Right ventricle myocardium superior (tissue), 1 donor: ENCODE data around the gene BRD1. TPM values are rescaled to one million over a fixed set of nuclear protein-coding genes. Genes with fewer than 3 reads are reported as not detected.

Experiments
- ATAC-seq: fragments of 200-7000 bp; cut with Tn5 transposase; one replicate; pipeline ENCODE4 v1.9.1; 2020; ENCODE audit warnings: mild to moderate bottlenecking; ENCODE audit not compliant: poor library complexity
- DNase-seq: peaks from one replicate; pipeline ENCODE4 v3.0.0-alpha.2; 2020
- intact Hi-C: fragments of 100-400 bp; cut with DNase I; formaldehyde crosslinking; loops from one replicate; pipeline ENCODE4 v1.11.2; 2022
- total RNA-seq: library from RNA; stranded (reverse); fragmentation: NEBNext Ultra II Directional; extraction: Animal tissue kit (Norgen Biotek cat#: 25700); gene quantifications from one replicate; pipeline ENCODE4 v1.2.1, GENCODE V29; 2021
- donor health status: DM: no; HTN: yes; CAD: no; lungs with severe emphysema.

BRD1 gene
- total RNA-seq, 1 donor from 2014 or later = 15.9 TPM

- no peak for ATAC-seq
- intact Hi-C loops = loop anchor here (10.0 kb wide), 1 partner anchor 258 kb away; no protein-coding TSS in a partner anchor
- no peak for DNase-seq
These were observed 50.8 kb downstream of the BRD1 start for GRCh38 chr22:49776891-49777290.

DNA sequence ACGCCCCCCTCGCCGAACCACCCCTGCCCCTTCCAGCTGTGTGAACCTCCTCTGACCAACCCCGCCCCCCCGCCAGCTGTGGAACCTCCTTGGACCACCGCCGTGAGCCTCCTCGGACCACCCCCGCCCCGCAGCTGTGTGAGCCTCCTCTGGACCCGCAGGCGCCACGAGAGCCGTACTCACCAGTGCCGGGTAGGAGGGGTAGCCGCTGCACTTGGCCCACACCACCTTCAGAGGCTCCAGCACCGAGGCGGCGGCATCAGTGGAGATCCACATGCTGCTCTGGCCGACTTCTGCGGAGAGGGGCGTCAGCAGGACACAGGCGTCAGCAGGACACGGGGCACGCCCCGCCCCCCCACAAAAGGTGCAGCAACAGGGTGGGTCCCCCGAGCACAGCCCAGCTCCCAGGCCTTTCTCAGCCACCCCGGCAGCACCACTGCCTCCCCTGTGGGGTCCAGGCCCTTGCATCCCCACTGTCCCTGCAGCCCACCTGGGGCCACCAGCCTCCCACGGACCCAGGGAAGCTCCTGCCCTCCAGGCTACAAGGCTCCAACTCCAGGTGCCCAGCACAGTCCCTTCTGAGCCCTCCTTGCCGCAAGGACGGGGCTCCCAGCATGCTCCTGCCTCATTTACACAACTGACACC, 51.7 kb downstream of the BRD1 start:
- intact Hi-C loops = loop anchor here (10.0 kb wide), 1 partner anchor 259 kb away; no protein-coding TSS in a partner anchor
- ATAC-seq (no peak), DNase-seq (no peak)

DNA sequence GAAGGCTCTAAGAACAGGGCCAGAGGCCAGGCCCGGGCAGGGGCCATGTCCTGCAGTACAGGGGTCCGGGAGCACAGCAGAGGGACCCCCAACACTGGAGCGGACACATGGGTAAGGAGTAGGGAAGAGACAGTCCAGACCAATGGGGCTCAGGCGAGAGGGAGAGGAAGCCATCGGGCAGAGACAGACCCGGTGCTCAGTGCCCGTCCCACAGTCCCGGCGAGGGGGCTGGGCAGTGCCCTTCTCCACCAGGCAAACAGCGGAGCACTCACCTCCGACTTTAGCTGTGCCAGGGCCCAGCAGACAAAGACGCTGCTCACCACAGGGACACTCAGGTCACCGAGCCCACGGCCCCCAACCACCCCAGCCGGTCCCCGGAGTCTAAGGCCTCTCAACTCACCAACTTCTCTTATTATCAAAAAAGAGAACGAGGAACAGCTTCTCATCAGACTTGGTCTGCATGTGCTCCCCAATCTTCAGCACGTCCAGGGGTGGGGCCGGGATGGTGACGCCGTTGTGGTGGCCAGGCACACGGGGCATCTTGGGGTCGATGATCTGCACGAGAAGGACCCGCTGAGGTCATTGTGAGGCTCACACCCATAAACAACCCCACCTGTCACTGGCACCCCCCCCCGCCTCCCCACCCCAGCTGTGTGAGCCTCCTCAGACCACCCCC, 52.3 kb downstream of the BRD1 start:
- intact Hi-C loops = loop anchor here (10.0 kb wide), 1 partner anchor 259 kb away; no protein-coding TSS in a partner anchor
- DNase-seq (no peak), ATAC-seq (no peak)

DNA sequence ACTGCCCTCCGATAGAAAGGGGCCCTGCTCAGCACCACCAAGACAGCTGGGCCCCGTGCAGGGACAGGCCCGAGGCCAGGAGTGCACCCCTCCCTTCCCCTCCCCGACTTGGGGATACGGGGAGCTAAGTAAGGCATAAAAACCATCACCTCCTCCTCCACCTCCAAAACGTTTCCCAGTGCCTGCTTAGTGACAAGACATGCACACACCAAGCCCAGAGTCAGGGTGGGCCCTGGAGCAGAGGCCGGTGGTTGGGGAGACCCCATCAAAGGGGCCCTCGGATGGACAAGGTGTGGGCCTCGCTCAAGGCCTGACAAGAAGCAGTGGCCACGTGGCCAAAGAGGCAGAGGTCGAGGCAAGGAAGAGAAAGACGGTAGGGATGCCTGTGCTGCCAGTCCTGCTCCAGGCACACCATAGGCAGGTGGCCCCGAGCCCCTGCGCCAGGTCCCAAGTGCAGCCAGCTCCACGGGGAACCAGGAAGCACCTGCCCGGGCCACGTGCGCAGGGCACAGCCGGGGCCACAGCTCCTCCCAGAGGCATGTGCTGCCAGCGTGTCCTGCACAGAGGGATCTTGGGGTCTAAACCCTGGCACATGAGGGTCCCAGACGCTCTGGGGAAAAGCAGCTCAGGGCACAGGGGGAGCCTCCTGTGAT, 53.0 kb downstream of the BRD1 start:
- ATAC-seq (no peak), DNase-seq (no peak)
- intact Hi-C loops = loop anchor here (10.0 kb wide), 1 partner anchor 260 kb away; no protein-coding TSS in a partner anchor

- DNase-seq = no peak
- no peak for ATAC-seq
- intact Hi-C loops = loop anchor here (10.0 kb wide), 1 partner anchor 261 kb away; no protein-coding TSS in a partner anchor
These were observed 53.6 kb downstream of the BRD1 start for GRCh38 chr22:49774046-49774445.

DNA sequence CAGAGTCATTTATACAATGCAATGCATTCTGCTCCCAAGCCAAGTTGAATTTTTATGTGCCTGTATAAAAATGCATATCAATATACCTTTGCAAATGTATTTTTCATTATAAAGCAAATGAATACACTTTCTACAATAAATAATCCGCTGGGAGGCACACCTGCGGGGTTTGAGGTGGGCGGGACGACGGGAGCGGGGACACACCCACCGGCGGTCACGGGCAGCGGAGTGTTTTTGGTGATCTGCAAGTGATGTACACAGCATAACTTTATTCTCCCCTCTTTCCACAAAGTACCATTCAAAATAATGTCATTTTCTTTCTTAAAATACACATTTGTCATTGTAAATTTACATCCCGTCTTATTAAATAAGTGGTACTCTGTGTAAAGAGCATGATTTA, 54.1 kb downstream of the BRD1 start:
- DNase-seq (no peak), ATAC-seq (no peak)
- intact Hi-C loops = loop anchor here (10.0 kb wide), 1 partner anchor 261 kb away; no protein-coding TSS in a partner anchor

- intact Hi-C loops = loop anchor here (10.0 kb wide), 1 partner anchor 262 kb away; no protein-coding TSS in a partner anchor
- DNase-seq (peak; percentile 32), ATAC-seq (no peak)
These were observed 55.0 kb downstream of the BRD1 start for GRCh38 chr22:49772692-49773091.

DNA sequence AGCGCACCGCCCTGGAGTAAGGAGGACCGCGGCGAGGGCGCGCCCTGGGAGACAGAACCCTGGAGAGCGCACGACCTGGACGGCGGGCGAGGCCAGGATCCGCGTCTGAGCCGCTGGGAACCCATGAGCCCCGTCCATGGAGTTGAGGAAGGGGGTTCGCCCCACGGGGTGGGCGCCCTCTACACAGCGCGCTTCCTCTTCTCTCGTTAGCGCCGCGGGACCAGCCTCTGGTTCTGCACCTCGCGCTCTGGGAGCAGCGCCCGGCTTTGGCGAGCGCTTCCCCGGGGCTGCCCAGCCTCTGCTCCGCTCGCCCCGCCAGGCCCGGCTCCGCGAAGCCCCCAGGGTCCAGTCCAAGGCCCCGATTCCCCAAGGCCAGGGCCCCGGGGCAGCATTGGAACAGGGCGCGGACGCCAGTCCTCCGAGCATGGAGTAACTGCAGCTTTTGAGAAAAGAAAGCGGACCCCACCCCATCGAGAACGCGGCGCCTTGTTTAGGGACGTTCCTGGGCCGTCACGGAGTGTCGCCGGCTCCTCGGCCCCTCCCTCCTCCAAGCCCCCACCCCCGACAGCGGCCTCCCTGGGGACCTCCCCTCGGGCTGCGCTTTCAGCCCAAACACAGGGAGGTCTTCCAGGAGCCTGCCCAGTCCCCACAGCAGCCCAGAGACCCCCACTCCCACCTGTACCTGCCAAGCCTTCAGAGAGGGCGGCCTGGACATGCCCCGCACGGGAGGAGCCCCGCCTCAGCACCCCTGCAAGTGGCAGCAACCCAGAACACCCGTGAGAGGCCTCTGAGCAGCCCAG, 56.2 kb downstream of the BRD1 start:
- intact Hi-C loops = loop anchor here (10.0 kb wide), 1 partner anchor 263 kb away; no protein-coding TSS in a partner anchor
- peak; percentile 27 for DNase-seq
- ATAC-seq = no peak

GRCh38 chr22:49770547-49771265, 57.0 kb downstream of the BRD1 start:
- intact Hi-C loops = loop anchor here (10.0 kb wide), 1 partner anchor 264 kb away; no protein-coding TSS in a partner anchor
- no peak for ATAC-seq
- DNase-seq = no peak

- ATAC-seq = no peak
- no peak for DNase-seq
- intact Hi-C loops = loop anchor here (10.0 kb wide), 1 partner anchor 265 kb away; no protein-coding TSS in a partner anchor
These were observed 57.8 kb downstream of the BRD1 start for GRCh38 chr22:49769691-49770546.

- DNase-seq = no peak
- ATAC-seq = peak; percentile 60
These were observed 58.6 kb downstream of the BRD1 start for GRCh38 chr22:49768951-49769690.

DNA sequence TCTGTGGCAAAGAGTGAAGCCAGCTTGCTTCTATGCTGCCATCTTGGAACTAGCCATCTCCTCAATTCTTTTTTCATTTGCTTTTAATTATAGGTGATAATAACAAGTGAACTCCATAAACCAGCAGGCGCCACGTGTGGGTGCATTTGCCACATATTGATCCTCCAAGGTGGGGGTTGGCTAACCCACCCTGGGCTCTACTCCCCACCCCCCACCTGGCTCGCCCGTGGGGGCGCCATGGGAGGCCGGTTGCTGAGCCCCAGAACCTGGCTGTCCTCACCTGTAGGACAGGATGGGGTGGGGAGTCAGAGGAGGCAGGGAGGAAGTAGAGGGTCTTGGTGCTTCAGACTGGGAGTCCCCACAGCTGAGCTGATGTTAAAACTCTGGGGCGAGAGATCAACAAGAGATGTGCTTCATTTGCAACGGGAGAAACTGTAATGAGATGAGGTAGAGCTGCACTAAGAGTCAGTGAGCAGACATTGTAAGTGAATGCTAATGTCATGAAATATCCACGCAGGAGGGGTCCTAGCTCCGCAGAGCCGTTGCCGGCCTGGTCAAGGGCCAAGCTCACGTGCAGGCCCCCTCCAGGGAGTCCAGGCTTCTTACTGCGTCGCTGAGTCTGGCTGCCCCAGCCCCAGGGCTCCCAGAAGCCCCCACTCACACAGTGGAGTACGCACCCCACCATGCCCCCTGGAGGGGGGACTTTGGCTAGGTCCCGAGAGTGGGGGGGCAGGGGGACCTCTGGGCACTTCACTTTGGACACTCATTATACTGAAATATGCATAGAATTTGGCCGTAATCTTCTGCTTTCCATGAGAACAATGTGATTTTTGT, 59.4 kb downstream of the BRD1 start:
- intact Hi-C loops = no loop called here
- no peak for ATAC-seq

More at GRCh38 chr22:49768951-49769690, 58.6 kb downstream of the BRD1 start:
- intact Hi-C loops = no loop called here

GRCh38 chr22:49767355-49768062, 60.2 kb downstream of the BRD1 start:
- no peak for DNase-seq
- ATAC-seq = peak; percentile 32
- intact Hi-C loops = no loop called here

More for the DNA sequence above, 59.4 kb downstream of the BRD1 start:
- no peak for DNase-seq

- no peak for DNase-seq
- intact Hi-C loops = no loop called here
- ATAC-seq = no peak
These were observed 61.7 kb downstream of the BRD1 start for GRCh38 chr22:49765951-49766350.
